GM21390 (cell line): ENCODE data around the gene IL31.

ENCODE experiments used
- ATAC-seq: cut with Tn5 transposase; IDR thresholded peaks from one replicate; pipeline ENCODE4 v1.9.1; 2021; ENCODE audit not compliant: unreplicated experiment

IL31 gene

GRCh38 chr12:122133192-122133950 is 40.6 kb downstream of the IL31 start:
- no peak for ATAC-seq

- no peak for ATAC-seq
Measured at GRCh38 chr12:122130150-122130549, 43.9 kb downstream of the IL31 start.

- no peak for ATAC-seq
Measured at GRCh38 chr12:122129131-122129530, 44.9 kb downstream of the IL31 start.

- ATAC-seq = no peak
Measured at GRCh38 chr12:122128481-122128880, 45.5 kb downstream of the IL31 start.

GRCh38 chr12:122127839-122128238 is 46.2 kb downstream of the IL31 start:
- no peak for ATAC-seq

- ATAC-seq = no peak
Measured at GRCh38 chr12:122126713-122127597, 47.1 kb downstream of the IL31 start.

- no peak for ATAC-seq
Measured at GRCh38 chr12:122126342-122126635, 47.7 kb downstream of the IL31 start.

GRCh38 chr12:122125452-122126341 is 48.3 kb downstream of the IL31 start:
- no peak for ATAC-seq

- no peak for ATAC-seq
Measured at GRCh38 chr12:122124370-122124769, 49.7 kb downstream of the IL31 start.

GRCh38 chr12:122123761-122124145 is 50.3 kb downstream of the IL31 start:
- no peak for ATAC-seq

- ATAC-seq = no peak
Measured at GRCh38 chr12:122123051-122123760, 50.8 kb downstream of the IL31 start.
